Astrocyte (in vitro differentiated cells and primary cell): ENCODE measurements around the gene MTERF1.

ENCODE experiments used
- EZH2 ChIP-seq: IDR thresholded peaks from 2 replicates; pipeline ENCODE4 v1.6.1; 2012; ENCODE audit warnings: mild to moderate bottlenecking, low read length, inconsistent platforms; ENCODE audit not compliant: insufficient read depth
- TF ChIP-seq, protein P1 (sequence below): IDR thresholded peaks from 2 replicates; pipeline ENCODE4 v1.5.1; 2011; ENCODE audit warnings: low read depth, mild to moderate bottlenecking, inconsistent platforms, low read length, moderate library complexity; ENCODE audit not compliant: insufficient read depth

DNA sequence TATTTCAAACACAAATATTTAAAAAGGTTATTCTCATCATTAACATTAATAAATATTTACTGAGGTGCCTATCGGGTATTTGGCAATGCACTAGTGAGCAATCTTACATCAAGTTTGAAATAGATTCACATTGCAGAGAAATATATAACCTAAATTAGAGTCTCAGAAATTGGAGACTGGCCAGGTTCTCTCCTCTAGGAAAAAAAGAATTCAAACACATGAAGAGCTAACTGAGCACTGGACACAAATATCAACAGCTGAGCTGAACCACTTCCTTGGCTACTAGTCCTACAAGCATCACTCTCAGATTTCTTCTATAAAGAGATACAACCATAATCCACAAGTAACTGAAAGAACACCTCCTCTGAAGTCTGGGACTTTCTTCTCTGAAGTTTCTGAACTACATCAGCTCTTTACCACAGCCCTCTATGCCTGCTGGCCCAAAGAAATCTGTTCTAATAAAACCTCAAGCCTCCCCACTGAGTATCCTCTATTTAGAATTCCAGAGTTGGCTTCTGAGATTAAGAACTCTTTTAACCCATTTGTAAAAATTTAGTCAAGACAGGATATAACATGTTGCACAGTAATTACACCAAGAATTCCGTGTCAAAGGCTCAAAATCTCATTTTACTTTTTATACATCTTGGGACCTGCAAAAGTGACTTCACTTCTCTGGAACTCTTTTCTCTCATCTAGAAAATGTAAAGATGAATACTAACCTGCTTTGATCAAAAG is 45.2 kb downstream of the MTERF1 start:
- TF ChIP-seq, protein P1, sequence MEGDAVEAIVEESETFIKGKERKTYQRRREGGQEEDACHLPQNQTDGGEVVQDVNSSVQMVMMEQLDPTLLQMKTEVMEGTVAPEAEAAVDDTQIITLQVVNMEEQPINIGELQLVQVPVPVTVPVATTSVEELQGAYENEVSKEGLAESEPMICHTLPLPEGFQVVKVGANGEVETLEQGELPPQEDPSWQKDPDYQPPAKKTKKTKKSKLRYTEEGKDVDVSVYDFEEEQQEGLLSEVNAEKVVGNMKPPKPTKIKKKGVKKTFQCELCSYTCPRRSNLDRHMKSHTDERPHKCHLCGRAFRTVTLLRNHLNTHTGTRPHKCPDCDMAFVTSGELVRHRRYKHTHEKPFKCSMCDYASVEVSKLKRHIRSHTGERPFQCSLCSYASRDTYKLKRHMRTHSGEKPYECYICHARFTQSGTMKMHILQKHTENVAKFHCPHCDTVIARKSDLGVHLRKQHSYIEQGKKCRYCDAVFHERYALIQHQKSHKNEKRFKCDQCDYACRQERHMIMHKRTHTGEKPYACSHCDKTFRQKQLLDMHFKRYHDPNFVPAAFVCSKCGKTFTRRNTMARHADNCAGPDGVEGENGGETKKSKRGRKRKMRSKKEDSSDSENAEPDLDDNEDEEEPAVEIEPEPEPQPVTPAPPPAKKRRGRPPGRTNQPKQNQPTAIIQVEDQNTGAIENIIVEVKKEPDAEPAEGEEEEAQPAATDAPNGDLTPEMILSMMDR = no peak
- no peak for TF ChIP-seq EZH2
